ENCODE results near the gene SLC35A2.
A peak's percentile ranks its signal among the peaks of the same experiment; 100 is the strongest.
"Not testable (repeated sequence)": the region's sequence is repeated elsewhere in the genome, so short reads cannot be mapped to it uniquely, and the experiment has no call there.

The SLC35A2 gene

GRCh38 chrX:48901069-48901468, 10.4 kb downstream of the SLC35A2 start:
- DNase-seq, result no peak

- DNase-seq, result no peak
These were observed 12.4 kb downstream of the SLC35A2 start for GRCh38 chrX:48899078-48899410.

- DNase-seq, result peak; percentile 95
These were observed 13.7 kb downstream of the SLC35A2 start, which contains the start of the genes PQBP1 and TIMM17B for GRCh38 chrX:48897625-48898306. Gene PQBP1, plus strand, starts transcription at chrX:48897930. Its CDS starts 580 bp downstream, at chrX:48898510. Gene TIMM17B, minus strand, starts transcription at chrX:48897768. Its CDS starts 19 bp downstream, at chrX:48897749.

DNA sequence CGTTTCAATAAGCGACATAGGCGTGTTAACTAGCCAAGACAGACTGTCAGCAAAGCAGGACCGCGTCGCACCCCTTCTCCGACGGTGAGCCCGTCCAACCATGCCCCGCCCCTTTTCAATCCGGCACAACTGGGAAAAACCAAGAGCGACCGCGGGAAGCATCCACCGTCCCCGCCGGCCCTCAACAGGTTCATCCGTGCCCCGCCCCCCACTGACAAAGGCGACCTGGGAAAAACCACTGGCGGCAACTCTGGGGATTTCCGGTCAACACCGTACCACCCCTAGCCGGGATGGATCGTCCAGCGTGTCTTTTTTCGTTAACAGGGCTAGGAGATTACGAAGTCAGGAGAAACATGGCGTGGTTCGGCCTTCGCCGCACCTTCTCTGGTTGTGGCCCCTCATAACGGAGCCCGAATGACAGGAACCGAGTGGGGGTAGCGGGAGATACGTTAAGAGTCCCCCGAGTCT, 14.3 kb downstream of the SLC35A2 start:
- peak; percentile 88 for DNase-seq

DNA sequence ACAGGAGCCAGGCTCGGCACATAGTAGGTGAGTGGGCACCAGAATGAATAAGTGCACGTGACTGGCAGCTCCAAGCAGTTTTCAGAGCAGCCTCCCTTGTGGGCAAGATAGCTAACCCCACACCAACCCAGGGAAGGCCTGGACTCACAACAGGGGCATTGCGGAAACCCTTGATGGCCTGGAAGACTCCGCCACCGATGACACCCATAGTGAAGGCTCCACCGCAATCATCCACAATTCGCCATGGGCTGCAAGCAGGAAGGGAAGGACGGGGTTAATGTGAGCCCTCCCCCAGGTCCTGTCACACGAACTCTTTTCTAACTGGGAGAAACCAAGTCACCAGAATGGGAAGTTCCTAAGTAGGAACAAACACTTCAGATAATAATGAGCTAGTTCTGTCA, 14.8 kb downstream of the SLC35A2 start:
- DNase-seq, result no peak

DNA sequence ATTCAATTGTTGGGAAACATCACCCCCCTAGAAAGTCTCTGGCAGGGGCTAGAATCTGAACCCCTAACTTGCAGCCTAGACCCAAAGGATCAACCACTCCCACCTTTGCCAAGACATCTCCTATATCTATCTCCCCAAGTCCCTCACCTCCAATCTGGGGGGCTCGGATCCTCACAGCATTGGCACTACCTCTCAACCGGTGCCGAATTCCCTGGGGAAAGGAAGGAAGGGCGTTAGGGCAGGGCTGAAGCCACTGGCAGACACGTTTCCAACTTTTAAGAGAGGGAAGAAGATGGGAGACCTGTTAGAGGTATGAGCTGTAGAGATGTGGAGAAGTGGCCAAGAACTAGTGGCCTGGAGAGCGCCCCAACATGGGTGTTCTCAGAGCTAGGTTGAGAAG, 16.6 kb downstream of the SLC35A2 start:
- DNase-seq, result no peak

DNA sequence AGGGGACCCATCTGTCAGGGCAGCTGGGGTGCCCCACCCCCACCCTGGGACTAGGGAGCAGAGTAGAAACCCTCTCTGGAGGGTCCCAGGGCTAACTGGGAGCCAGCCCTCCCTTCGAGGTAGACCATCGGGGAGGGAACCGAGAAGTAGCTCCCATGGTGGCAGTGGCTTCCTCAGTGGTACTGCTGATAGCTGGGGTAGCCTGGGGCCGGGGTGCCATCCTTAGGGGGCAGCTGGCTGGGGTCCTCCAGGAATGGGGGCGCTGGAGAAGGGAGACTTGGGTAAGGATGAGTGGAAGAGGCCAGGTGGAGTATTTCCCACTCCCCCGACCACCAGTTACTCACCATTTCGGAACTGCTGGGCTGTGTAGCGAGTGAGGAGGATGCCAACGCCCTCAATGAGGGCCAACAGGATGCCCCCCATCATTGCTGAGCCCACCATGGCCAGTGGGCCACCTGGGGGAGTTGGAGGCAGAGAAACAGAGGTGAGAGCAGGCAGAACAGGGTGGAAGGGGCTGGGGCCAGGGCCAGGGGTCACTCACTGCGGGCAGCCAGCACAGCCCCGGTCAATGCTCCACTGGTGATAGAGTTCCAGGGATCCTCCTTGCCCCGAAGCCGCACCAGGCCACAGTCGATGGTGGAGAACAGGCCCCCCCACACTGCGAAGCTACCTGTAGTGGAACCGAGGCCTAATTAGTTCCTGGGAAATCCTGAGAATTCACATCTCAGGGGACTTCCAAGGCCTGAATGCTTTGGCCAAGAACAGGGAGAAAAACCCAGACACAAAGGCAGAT, 17.7 kb downstream of the SLC35A2 start:
- DNase-seq, result no peak

GRCh38 chrX:48892896-48893295, 18.6 kb downstream of the SLC35A2 start:
- no peak for DNase-seq

GRCh38 chrX:48891402-48892288, 19.8 kb downstream of the SLC35A2 start:
- peak; percentile 97 for DNase-seq

- DNase-seq, result no peak
These were observed 20.5 kb downstream of the SLC35A2 start for GRCh38 chrX:48890934-48891401.

DNA sequence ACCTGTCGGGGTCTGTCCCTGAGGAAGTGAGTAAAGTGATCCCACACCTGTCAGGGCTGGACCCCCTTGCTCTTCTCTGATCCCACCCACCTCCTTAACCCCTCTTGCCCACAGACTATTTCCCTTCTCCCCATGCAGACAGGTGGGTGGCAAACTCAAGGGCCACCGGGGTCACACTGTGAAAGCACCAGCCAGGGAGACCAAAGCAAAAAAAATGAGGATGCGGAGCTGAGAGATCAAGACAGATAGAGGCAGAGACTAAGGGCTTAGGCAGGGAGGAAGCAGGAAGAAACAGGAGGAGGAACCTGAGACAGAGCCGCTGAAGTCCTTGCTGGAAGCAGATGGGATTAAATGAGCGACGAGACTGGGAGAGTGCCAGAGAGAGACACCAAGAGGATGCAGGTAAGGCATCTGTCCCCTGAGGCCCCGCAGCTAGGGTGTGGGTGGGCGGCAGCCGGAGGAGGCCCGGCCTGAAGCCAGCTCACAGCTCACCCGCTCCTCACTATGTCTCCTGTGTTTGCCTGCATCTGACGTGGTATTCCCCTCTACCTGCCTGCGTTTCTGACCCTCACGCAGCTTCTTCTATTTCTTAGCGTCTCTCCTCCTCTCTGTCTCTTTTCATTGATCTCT, 21.0 kb downstream of the SLC35A2 start:
- DNase-seq, result no peak

DNA sequence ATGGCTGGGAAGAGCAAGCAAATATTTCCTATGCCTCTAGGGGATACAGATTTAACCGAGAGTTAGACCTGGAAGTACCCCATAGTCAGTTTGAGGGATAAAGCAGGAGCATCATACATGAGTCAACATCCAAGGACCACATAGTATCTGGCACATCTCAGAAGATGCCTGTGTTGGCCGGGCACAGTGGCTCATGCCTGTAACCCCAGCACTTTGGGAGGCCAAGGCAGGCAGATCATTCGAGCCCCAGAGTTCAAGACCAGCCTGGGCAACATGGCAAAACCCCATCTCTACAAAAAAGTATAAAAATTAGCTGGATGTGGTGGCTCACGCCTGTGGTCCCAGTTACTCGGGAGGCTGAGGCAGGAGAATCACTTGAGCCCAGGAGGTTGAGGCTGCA, 24.9 kb downstream of the SLC35A2 start:
- DNase-seq, result not testable (repeated sequence)

DNA sequence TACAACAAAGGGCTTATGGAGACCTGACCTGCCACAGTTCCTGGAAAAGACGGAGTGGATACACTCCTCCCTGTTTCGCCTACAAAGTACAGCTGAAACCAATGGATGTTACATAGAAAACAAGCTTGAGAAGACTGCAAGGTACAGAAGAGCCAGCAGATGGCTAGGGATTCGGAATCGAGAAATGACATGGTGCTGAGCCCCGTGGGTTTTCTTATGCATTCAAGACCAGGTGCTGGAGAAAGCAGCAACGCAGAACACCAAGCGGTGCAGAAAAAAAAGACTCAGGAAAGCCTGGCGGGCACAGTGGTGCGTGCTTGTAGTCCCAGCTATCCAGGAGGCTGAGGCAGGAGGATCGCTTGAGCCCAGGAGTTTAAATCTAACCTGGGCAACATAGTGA, 27.7 kb downstream of the SLC35A2 start:
- DNase-seq, result no peak

DNA sequence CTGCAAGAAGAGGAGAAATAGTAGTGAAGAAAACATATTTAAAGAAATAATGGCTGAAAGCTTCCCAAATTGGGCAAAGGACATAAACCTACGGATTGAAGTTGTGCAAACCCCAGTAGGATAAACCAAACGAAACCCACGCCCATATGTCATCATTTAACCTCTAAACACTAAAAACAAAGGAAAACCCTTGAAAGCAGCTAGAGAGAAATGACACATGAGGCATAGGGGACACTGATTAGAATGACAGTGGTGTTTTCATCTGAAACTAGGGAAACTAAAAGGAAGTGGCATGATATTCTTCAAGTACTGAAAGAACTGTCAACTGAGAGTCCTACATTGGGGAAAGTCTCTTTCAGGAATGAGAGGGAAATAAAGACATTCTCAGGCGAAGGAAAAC, 34.5 kb downstream of the SLC35A2 start:
- DNase-seq, result not testable (repeated sequence)

DNA sequence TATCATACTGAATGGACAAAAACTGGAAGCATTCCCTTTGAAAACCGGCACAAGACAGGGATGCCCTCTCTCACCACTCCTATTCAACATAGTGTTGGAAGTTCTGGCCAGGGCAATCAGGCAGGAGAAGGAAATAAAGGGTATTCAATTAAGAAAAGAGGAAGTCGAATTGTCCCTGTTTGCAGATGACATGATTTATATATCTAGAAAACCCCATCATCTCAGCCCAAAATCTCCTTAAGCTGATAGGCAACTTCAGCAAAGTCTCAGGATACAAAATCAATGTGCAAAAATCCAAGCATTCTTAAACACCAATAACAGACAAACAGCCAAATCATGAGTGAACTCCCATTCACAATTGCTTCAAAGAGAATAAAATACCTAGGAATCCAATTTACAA, 39.4 kb downstream of the SLC35A2 start:
- DNase-seq, result not testable (repeated sequence)

DNA sequence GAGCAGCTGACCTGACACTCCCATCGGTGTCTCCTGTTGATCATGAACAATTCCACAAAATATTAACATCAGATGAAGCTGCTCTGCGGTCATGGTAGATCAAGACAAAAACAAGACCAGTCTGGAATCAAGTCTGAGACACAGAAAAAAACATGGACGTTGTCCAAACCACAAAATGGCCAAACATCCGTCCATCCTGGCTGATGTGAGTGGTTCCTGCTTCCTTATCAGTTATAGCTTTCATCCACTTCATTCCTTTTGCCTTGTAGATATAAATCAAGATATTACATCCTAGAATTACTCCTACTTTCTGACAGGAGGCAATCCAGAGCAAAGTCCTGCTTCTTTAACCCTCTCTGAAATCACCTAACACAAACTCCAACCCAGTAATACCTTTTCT, 47.2 kb downstream of the SLC35A2 start:
- no peak for DNase-seq

GRCh38 chrX:48854898-48855297, 56.5 kb downstream of the SLC35A2 start:
- no peak for DNase-seq

DNA sequence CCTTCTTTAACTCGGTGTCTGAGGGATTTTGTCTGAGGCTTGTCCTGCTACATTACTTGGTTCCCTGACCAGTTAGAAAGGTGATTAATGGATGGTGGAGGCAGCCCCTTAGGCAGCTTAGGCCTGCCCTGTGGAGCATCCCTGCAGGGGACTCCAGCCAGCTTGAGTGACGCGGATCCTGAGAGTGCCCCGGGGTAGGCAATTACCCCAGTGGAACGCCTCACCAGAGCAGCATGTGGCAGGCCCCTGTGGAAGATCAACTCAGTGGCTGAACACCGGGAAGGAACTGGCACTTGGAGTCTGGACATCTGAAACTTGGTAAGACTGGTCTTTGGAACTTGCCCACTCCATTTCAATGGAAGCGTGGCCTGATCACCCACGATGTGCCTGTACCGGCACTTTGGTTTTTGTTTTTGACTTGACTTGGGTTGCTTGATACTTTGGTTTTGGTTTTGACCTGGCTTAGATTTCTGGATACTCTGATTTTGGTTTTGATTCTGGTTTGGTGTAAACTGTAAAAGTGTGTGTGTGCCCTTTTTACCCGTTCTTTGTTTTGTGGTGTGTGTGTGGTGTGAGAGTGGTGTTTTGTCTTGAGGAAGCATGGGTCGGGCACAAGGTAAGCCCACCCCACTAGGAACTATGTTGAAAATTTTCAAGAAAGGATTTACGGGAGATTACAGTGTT, 57.2 kb downstream of the SLC35A2 start:
- not testable (repeated sequence) for DNase-seq

DNA sequence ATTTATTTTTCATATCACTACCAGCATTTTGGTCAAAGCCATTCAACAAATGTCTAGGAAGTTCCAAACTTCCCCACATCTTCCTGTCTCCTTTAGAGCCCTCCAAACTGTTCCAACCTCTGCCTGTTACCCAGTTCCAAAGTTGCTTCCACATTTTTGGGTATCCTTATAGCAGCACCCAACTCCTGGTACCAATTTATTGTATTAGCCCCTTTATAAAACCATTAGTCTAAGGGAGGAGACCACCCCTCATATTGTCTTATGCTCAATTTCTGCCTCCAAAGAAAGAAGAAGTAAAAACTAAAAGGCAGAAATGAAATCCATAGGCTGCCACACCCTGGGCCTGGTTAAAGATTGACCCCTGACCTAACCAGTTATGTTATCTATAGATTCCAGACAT, 58.0 kb downstream of the SLC35A2 start:
- not testable (repeated sequence) for DNase-seq
